HG03103 (cell line): Measurements from ENCODE around the gene PM20D2.

ENCODE experiments used
- ATAC-seq: cut with Tn5 transposase; IDR thresholded peaks from one replicate; pipeline ENCODE4 v1.9.1; 2021; ENCODE audit warnings: low read depth; ENCODE audit not compliant: unreplicated experiment

The PM20D2 gene

GRCh38 chr6:89145091-89145955, 532 bp upstream of the PM20D2 start:
- peak; percentile 43 for ATAC-seq

- ATAC-seq: peak; percentile 9
These were observed 1.2 kb downstream of the PM20D2 start for GRCh38 chr6:89146718-89147700.

GRCh38 chr6:89148016-89148750, 2.3 kb downstream of the PM20D2 start:
- ATAC-seq: no peak

GRCh38 chr6:89154131-89154530, 8.3 kb downstream of the PM20D2 start:
- ATAC-seq: no peak

- no peak for ATAC-seq
These were observed 14.7 kb downstream of the PM20D2 start for GRCh38 chr6:89160331-89161092.

GRCh38 chr6:89161326-89162046, 15.6 kb downstream of the PM20D2 start:
- ATAC-seq: no peak

- ATAC-seq: no peak
These were observed 16.2 kb downstream of the PM20D2 start for GRCh38 chr6:89162047-89162371.

- ATAC-seq: no peak
These were observed 26.3 kb downstream of the PM20D2 start for GRCh38 chr6:89172131-89172530.

- ATAC-seq: no peak
These were observed 27.8 kb downstream of the PM20D2 start for GRCh38 chr6:89173634-89174033.

- ATAC-seq: no peak
These were observed 34.3 kb downstream of the PM20D2 start for GRCh38 chr6:89180112-89180511.

GRCh38 chr6:89180971-89181370, 35.1 kb downstream of the PM20D2 start:
- no peak for ATAC-seq

- no peak for ATAC-seq
These were observed 37.4 kb downstream of the PM20D2 start for GRCh38 chr6:89183294-89183693.

- ATAC-seq: no peak
These were observed 38.5 kb downstream of the PM20D2 start for GRCh38 chr6:89184344-89184743.

- no peak for ATAC-seq
These were observed 40.9 kb downstream of the PM20D2 start for GRCh38 chr6:89186762-89187161.

- ATAC-seq: no peak
These were observed 41.6 kb downstream of the PM20D2 start for GRCh38 chr6:89187504-89187903.

- no peak for ATAC-seq
These were observed 44.9 kb downstream of the PM20D2 start for GRCh38 chr6:89190741-89191140.

GRCh38 chr6:89194559-89194958, 48.7 kb downstream of the PM20D2 start:
- ATAC-seq: no peak

GRCh38 chr6:89197141-89197540, 51.3 kb downstream of the PM20D2 start:
- no peak for ATAC-seq

GRCh38 chr6:89198235-89198634, 52.4 kb downstream of the PM20D2 start:
- ATAC-seq: no peak
